ENCODE results near the gene ATG12.

ATG12 gene

DNA sequence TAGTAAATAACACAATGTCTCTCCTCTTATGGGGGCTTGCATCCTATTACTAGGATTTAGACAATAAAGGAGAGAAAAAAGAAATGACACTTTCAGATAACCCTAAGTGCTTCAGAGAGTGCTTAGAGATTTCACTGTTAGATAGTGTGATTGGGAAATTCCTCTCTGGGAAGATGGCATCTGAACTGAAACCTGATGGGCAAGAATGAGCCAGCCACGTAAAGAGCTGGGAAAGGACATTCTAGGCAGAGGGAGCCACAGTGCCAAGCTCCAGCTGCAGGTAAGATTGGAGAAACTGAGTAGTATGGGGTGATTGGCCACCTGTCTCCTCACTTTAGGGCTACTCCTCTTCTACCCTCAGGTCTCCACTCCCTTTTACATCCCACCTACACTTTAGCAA lies 39.4 kb downstream of the ATG12 start:
- Histone ChIP-seq H3K27me3 (ENCODE audit: control insufficient read depth in 1 of 2, insufficient read depth in 2 of 2, low read length in 2 of 2) (no peaks in the 10 kb centered on the region), H3K36me3 (ENCODE audit: insufficient read depth, low read length) (no peaks in the 10 kb centered on the region), H3K9me3 (ENCODE audit: low read length) (no peaks in the 10 kb centered on the region), H3K4me3 (ENCODE audit: low read depth in 1 of 2, low read length in 2 of 2) (no peak overlapping the region), H3K4me1 (ENCODE audit: insufficient read depth, low read length) (no peaks in the 10 kb centered on the region), H3K27ac (ENCODE audit: low read depth, low read length) (no peak overlapping the region), H3K9ac (ENCODE audit: low read length) (no peak overlapping the region)

GRCh38 chr5:115801152-115801551 lies 40.2 kb downstream of the ATG12 start:
- no peaks in the 10 kb centered on the region for H3K4me1 ChIP-seq (ENCODE audit: insufficient read depth, low read length)
- no peaks in the 10 kb centered on the region for H3K36me3 ChIP-seq (ENCODE audit: insufficient read depth, low read length)
- no peaks in the 10 kb centered on the region for H3K9me3 ChIP-seq (ENCODE audit: low read length)
- H3K9ac ChIP-seq (ENCODE audit: low read length) = no peak overlapping the region
- no peak overlapping the region for H3K4me3 ChIP-seq (ENCODE audit: low read depth in 1 of 2, low read length in 2 of 2)
- H3K27me3 ChIP-seq (ENCODE audit: control insufficient read depth in 1 of 2, insufficient read depth in 2 of 2, low read length in 2 of 2) = no peaks in the 10 kb centered on the region
- H3K27ac ChIP-seq (ENCODE audit: low read depth, low read length) = no peak overlapping the region

GRCh38 chr5:115800108-115800507 lies 41.3 kb downstream of the ATG12 start:
- H3K4me1 ChIP-seq (ENCODE audit: insufficient read depth, low read length) = no peaks in the 10 kb centered on the region
- no peak overlapping the region for H3K4me3 ChIP-seq (ENCODE audit: low read depth in 1 of 2, low read length in 2 of 2)
- no peaks in the 10 kb centered on the region for H3K27me3 ChIP-seq (ENCODE audit: control insufficient read depth in 1 of 2, insufficient read depth in 2 of 2, low read length in 2 of 2)
- no peak overlapping the region for H3K9ac ChIP-seq (ENCODE audit: low read length)
- H3K27ac ChIP-seq (ENCODE audit: low read depth, low read length) = no peak overlapping the region
- no peaks in the 10 kb centered on the region for H3K9me3 ChIP-seq (ENCODE audit: low read length)
- no peaks in the 10 kb centered on the region for H3K36me3 ChIP-seq (ENCODE audit: insufficient read depth, low read length)

GRCh38 chr5:115798252-115798651 lies 43.1 kb downstream of the ATG12 start:
- Histone ChIP-seq H3K9me3 (ENCODE audit: low read length) (no peaks in the 10 kb centered on the region), H3K4me1 (ENCODE audit: insufficient read depth, low read length) (no peaks in the 10 kb centered on the region), H3K27me3 (ENCODE audit: control insufficient read depth in 1 of 2, insufficient read depth in 2 of 2, low read length in 2 of 2) (no peaks in the 10 kb centered on the region), H3K4me3 (ENCODE audit: low read depth in 1 of 2, low read length in 2 of 2) (no peak overlapping the region), H3K9ac (ENCODE audit: low read length) (no peak overlapping the region), H3K27ac (ENCODE audit: low read depth, low read length) (no peak overlapping the region), H3K36me3 (ENCODE audit: insufficient read depth, low read length) (no peaks in the 10 kb centered on the region)

DNA sequence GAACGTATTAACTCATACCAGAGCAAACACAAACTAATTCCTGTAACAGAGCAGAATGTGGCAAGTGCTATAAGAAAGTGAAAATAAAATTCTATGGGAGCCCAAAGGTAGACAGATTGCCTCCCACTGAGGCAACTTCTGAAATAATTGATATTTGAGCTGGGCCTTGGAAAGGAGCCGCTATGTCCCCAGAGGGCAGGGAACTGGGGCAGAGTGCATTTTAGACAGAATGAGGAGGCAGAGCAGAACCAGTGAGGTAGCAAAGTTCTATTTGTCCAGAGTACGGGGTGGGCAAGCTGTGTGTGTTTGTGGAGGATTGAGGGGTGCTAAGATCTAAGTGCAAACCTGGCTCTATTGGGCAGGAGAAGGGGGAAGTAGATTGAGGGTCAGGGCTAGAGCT lies 44.7 kb downstream of the ATG12 start:
- H3K4me3 ChIP-seq (ENCODE audit: low read depth in 1 of 2, low read length in 2 of 2) = no peak overlapping the region
- H3K4me1 ChIP-seq (ENCODE audit: insufficient read depth, low read length) = no peaks in the 10 kb centered on the region
- H3K9ac ChIP-seq (ENCODE audit: low read length) = no peak overlapping the region
- no peaks in the 10 kb centered on the region for H3K36me3 ChIP-seq (ENCODE audit: insufficient read depth, low read length)
- no peaks in the 10 kb centered on the region for H3K9me3 ChIP-seq (ENCODE audit: low read length)
- H3K27ac ChIP-seq (ENCODE audit: low read depth, low read length) = no peak overlapping the region
- no peaks in the 10 kb centered on the region for H3K27me3 ChIP-seq (ENCODE audit: control insufficient read depth in 1 of 2, insufficient read depth in 2 of 2, low read length in 2 of 2)

- no peak overlapping the region for H3K4me3 ChIP-seq (ENCODE audit: low read depth in 1 of 2, low read length in 2 of 2)
- no peak overlapping the region for H3K9ac ChIP-seq (ENCODE audit: low read length)
- no peaks in the 10 kb centered on the region for H3K27me3 ChIP-seq (ENCODE audit: control insufficient read depth in 1 of 2, insufficient read depth in 2 of 2, low read length in 2 of 2)
- no peaks in the 10 kb centered on the region for H3K9me3 ChIP-seq (ENCODE audit: low read length)
- no peaks in the 10 kb centered on the region for H3K36me3 ChIP-seq (ENCODE audit: insufficient read depth, low read length)
- no peaks in the 10 kb centered on the region for H3K4me1 ChIP-seq (ENCODE audit: insufficient read depth, low read length)
- no peak overlapping the region for H3K27ac ChIP-seq (ENCODE audit: low read depth, low read length)
These were observed 45.7 kb downstream of the ATG12 start for GRCh38 chr5:115795700-115796099.

- H3K27me3 ChIP-seq (ENCODE audit: control insufficient read depth in 1 of 2, insufficient read depth in 2 of 2, low read length in 2 of 2) = no peaks in the 10 kb centered on the region
These were observed 52.9 kb downstream of the ATG12 start for GRCh38 chr5:115788440-115788839.

DNA sequence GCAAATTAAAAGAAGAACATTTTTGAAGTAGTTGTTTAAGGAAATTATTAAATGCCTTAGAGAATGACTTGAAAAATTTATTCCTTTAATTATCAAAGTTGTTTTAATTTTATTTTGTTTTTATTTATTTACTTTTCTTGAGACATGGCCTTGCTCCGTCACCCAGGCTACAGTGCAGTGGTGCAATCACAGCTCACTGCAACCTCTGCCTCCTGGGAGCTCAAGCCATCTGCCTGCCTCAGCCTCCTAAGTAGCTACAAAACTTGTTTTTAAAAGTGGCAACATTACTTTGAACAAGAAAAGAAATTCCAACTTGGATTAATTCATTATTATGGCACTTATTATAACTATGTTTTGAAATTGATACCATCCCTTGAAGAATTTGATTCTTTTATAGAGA lies 53.9 kb downstream of the ATG12 start:
- no peak overlapping the region for H3K4me3 ChIP-seq (ENCODE audit: low read depth in 1 of 2, low read length in 2 of 2)
- H3K27ac ChIP-seq (ENCODE audit: low read depth, low read length) = no peak overlapping the region
- no peaks in the 10 kb centered on the region for H3K27me3 ChIP-seq (ENCODE audit: control insufficient read depth in 1 of 2, insufficient read depth in 2 of 2, low read length in 2 of 2)
- H3K4me1 ChIP-seq (ENCODE audit: insufficient read depth, low read length) = no peaks in the 10 kb centered on the region
- H3K36me3 ChIP-seq (ENCODE audit: insufficient read depth, low read length) = no peaks in the 10 kb centered on the region
- H3K9me3 ChIP-seq (ENCODE audit: low read length) = no peaks in the 10 kb centered on the region
- H3K9ac ChIP-seq (ENCODE audit: low read length) = no peak overlapping the region

More at GRCh38 chr5:115788440-115788839, 52.9 kb downstream of the ATG12 start:
- H3K9ac ChIP-seq (ENCODE audit: low read length) = no peak overlapping the region
- H3K4me3 ChIP-seq (ENCODE audit: low read depth in 1 of 2, low read length in 2 of 2) = no peak overlapping the region
- no peaks in the 10 kb centered on the region for H3K36me3 ChIP-seq (ENCODE audit: insufficient read depth, low read length)
- no peak overlapping the region for H3K27ac ChIP-seq (ENCODE audit: low read depth, low read length)
- H3K9me3 ChIP-seq (ENCODE audit: low read length) = no peaks in the 10 kb centered on the region
- H3K4me1 ChIP-seq (ENCODE audit: insufficient read depth, low read length) = no peaks in the 10 kb centered on the region

GRCh38 chr5:115785381-115786065 lies 55.8 kb downstream of the ATG12 start:
- Histone ChIP-seq H3K4me1 (ENCODE audit: insufficient read depth, low read length) (no peaks in the 10 kb centered on the region), H3K27me3 (ENCODE audit: control insufficient read depth in 1 of 2, insufficient read depth in 2 of 2, low read length in 2 of 2) (no peaks in the 10 kb centered on the region), H3K9me3 (ENCODE audit: low read length) (no peaks in the 10 kb centered on the region), H3K9ac (ENCODE audit: low read length) (no peak overlapping the region), H3K27ac (ENCODE audit: low read depth, low read length) (no peak overlapping the region), H3K4me3 (ENCODE audit: low read depth in 1 of 2, low read length in 2 of 2) (no peak overlapping the region), H3K36me3 (ENCODE audit: insufficient read depth, low read length) (no peaks in the 10 kb centered on the region)

DNA sequence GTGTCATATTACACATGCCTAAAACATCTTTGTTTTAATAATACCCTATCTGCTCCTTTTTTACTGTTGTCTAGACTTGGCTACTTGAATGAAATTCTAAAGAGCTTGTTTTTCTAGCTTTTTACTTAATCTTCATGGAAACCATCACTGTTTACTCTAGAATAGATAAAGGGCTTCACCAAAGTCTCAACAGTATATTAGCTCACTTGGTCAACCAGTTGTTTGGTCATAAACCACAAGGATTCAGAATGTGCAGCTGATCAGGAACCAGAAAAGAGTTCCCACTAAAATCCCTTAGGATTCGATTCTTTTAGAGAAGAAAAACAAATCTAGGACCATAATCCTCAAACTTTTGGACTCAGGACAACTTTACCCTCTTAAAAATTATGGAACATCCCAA lies 62.9 kb downstream of the ATG12 start:
- Histone ChIP-seq H3K36me3 (ENCODE audit: insufficient read depth, low read length) (no peaks in the 10 kb centered on the region), H3K27me3 (ENCODE audit: control insufficient read depth in 1 of 2, insufficient read depth in 2 of 2, low read length in 2 of 2) (no peaks in the 10 kb centered on the region)

More for the DNA sequence above, 62.9 kb downstream of the ATG12 start:
- H3K27ac ChIP-seq (ENCODE audit: low read depth, low read length) = no peak overlapping the region
- H3K4me1 ChIP-seq (ENCODE audit: insufficient read depth, low read length) = no peaks in the 10 kb centered on the region
- no peak overlapping the region for H3K9ac ChIP-seq (ENCODE audit: low read length)
- no peaks in the 10 kb centered on the region for H3K9me3 ChIP-seq (ENCODE audit: low read length)
- H3K4me3 ChIP-seq (ENCODE audit: low read depth in 1 of 2, low read length in 2 of 2) = no peak overlapping the region
